SIG-M5 (cell line): ENCODE data around the gene CD22.

ENCODE experiments used
- DNase-seq: peaks from one replicate; lab custom pipeline; 2025; lab: John Stamatoyannopoulos, UW

CD22 gene

GRCh38 chr19:35314031-35314430 is 15.0 kb upstream of the CD22 start:
- DNase-seq = no peak

- DNase-seq = no peak
Observed at GRCh38 chr19:35314858-35315470, 14.0 kb upstream of the CD22 start.

- no peak for DNase-seq
Observed at GRCh38 chr19:35315883-35316282, 13.1 kb upstream of the CD22 start.

GRCh38 chr19:35316560-35316959 is 12.4 kb upstream of the CD22 start:
- DNase-seq = no peak

- DNase-seq = no peak
Observed at GRCh38 chr19:35317464-35318043, 11.4 kb upstream of the CD22 start.

- no peak for DNase-seq
Observed at GRCh38 chr19:35318679-35319448, 10.1 kb upstream of the CD22 start.

GRCh38 chr19:35320065-35320713 is 8.8 kb upstream of the CD22 start:
- DNase-seq = no peak

- no peak for DNase-seq
Observed at GRCh38 chr19:35321291-35321690, 7.7 kb upstream of the CD22 start.

GRCh38 chr19:35322014-35322413 is 7.0 kb upstream of the CD22 start:
- no peak for DNase-seq

GRCh38 chr19:35327642-35328041 is 1.3 kb upstream of the CD22 start:
- DNase-seq = no peak

GRCh38 chr19:35329323-35329722 is 336 bp downstream of the CD22 start:
- no peak for DNase-seq

GRCh38 chr19:35330475-35330874 is 1.5 kb downstream of the CD22 start:
- no peak for DNase-seq

- DNase-seq = no peak
Observed at GRCh38 chr19:35331551-35332214, 2.7 kb downstream of the CD22 start.

GRCh38 chr19:35332817-35333216 is 3.8 kb downstream of the CD22 start:
- DNase-seq = no peak

- DNase-seq = no peak
Observed at GRCh38 chr19:35334144-35334753, 5.3 kb downstream of the CD22 start.

- DNase-seq = no peak
Observed at GRCh38 chr19:35336166-35336955, 7.4 kb downstream of the CD22 start.

- no peak for DNase-seq
Observed at GRCh38 chr19:35337097-35337983, 8.4 kb downstream of the CD22 start.

- no peak for DNase-seq
Observed at GRCh38 chr19:35337984-35338296, 9.0 kb downstream of the CD22 start.

GRCh38 chr19:35340431-35340830 is 11.4 kb downstream of the CD22 start:
- DNase-seq = no peak

GRCh38 chr19:35341006-35341405 is 12.0 kb downstream of the CD22 start:
- DNase-seq = no peak
